Fibroblast of skin of left quadriceps (primary cell): ENCODE results near the gene IFNAR1.
"Not testable (repeated sequence)": the region's sequence is repeated elsewhere in the genome, so short reads cannot be mapped to it uniquely, and the experiment has no call there.

ENCODE experiments used
- DNase-seq, 2 experiments: peaks; one replicate each; pipeline ENCODE4 v3.0.0-alpha.2; 2013; ENCODE audit warnings: low read depth in 2 of 2

IFNAR1 gene

DNA sequence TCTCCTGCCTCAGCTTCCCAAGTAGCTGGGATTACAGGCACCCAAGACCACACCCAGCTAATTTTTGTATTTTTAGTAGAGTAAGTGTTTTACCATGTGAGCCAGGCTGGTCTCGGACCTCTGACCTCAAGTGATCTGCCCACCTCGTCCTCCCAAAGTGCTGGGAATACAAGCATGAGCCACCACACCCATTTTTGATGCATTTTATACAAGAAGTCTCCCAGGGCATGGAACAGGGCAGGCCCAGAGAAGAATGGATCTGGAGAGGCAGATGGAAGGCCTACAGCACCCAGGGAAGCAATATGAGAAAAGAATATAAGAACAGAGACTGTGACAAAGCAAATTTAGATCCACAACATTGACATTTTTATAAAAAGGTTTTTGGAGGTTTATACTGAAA is 18.8 kb upstream of the IFNAR1 start:
- DNase-seq: no peak

DNA sequence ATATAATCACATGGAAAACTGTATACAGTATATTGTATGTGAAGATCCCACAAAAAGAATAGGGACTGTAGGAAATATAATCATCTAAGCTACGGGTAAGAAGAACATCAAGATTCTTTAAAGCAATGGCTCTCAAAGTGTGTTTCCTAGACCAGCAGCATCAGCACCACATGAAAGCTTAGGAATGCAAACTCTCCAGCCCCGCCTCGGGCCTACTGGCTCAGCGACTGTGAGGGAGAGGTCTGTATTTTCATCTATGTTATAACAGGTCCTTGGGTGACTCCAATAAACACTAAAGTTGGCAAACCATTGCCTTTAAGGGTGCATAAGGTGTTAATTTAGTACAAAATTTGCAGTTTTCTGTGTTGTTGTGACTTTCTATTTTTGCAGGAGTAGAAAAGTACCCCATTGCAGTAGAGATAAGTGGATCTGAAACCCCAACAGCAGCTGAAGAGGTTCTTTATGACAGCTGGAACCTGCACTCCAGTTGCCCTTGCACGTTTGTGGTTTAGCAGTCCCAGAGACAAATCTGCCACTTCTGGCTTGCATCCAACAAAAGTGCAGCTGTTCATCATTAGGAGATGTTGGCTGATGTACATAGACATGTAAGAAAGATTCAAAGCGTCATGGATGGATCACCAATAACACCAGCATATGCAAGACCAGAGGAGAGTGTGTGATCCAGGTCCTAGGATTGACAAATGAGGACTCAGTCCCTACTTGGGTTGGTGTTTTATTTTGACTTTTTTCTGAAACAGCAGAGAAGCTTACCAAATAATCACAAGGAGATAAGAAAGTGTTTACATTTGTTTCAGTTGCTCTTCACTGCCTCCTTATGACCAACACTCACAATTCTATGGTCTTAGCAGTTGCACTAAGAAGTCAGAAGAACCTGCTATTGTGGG is 15.9 kb upstream of the IFNAR1 start:
- DNase-seq: peak; percentile 50 to 55

DNA sequence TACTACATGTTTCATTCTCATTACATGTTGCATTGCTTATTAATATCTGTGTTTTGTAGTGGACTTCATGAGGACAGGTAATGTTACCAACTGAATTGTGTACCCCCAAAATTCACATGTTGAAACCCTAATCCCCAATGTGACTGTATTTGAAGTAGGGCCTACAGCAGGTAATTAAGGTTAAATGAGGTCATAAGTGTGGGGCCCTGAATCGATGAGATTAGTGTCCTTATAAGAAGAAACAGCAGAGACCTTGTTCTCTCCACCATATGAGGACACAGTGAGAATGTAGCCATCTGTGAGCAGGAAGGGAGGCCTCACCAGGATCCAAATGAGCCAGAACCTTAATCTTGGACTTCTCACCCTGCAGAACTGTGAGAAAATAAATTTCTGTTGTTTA is 15.0 kb upstream of the IFNAR1 start:
- no peak for DNase-seq

DNA sequence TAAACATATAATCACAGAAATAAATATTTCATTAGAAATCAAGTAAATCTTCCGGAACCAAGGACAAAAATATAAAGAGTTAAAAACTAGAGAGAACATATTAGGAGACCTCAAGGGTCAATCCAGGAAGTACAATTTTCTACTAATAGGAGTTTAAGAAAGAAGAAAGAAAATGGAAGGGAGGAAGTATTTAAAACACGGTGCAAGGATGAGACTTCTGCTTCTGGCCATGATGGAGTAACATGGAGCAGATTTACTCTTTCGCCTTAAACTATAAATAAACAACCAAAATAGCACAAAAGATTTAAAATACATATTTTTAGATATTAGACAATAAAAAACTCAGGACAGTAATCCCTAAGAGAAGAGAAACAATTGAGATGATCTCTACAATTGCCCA is 12.6 kb upstream of the IFNAR1 start:
- no peak for DNase-seq

DNA sequence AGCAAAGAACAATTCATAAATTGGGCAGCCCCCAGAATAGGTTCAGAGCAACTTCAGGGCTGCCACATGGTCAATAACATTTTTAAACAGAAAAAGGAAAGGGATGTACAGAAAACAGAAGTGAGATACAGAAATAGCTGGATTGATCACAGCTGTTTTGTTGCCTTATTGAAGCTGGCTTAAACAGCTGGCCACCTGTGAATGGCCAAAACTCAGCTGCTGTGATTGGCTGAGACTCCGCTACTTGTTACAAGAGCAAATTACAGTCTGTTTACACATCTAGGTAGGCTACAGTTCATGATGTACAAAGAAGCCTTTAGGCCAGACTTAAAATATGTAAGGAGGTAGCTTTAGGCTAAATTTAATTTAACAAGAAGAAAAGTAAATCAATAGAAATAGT is 11.6 kb upstream of the IFNAR1 start:
- no peak for DNase-seq

DNA sequence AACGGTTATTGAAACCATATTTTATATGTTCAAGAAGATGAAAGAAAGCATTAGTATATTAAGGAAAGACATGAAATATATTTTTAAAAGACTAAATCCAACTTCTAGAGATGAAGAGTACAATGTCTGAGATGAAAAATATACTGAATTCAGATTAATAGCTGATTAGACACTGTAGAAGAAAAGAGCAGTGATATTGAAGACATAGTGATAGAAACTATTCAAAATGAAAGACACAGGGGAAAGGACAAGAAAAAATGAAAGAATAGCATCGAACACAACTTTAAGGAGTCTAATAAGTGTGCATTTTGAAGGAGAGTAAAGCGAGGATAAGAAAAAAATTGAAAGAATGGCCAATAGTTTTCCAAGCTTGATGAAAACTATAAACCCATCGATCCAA is 11.2 kb upstream of the IFNAR1 start:
- no peak for DNase-seq

DNA sequence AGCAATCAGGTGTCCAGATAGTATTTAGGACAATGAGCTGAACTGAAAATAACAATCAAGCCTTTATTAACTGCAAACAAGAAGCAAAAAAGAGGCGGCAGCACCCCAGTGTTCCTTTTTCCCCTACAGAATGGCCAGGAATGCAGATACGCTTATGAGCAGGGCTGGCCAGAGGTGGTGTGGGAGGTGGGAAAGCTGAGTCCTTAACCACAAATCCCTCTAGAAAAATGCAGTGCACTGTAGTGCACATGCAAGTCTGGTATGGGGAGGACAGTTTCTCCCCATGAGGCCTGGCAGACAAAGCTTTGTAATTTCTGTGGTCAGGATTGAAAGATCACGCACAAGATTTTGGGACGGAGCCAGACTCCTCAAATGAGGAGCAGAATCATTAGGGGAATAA is 10.7 kb upstream of the IFNAR1 start:
- DNase-seq: peak; percentile 57 to 60

DNA sequence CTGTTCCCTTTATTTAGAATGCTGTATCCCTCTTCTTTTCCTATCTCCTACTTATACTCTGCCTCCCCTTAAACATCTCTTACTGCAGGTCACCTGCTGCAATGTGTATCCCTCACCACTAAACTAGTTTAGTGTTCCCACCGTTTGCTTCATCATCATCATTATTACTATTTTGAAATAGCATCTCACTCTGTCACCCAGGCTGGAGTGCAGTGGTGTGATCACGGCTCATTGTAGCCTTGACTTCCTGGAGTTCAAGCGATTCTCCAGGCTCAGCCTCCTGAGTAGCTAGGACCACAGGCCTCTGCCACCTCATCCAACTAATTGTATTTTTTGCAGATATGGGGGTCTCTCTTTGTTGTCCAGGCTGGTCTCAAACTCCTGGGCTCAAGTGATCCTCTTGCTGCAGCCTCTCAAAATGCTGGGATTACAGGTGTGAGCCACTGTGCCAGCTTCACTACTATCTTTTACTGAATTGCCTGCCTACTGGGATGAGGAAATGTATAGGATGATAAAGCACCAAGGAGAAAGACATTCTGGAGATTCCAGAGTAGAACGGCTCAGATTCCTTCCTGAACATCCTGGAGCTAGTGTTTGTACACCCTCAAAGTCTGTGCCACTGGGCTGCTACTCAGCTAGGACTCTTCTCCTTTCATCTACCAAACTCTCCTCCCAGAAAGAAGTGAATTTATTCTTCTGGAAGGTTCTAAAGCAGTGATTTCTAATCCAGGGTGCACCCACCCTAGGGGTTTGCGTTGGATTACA is 8.6 kb upstream of the IFNAR1 start:
- no peak for DNase-seq

DNA sequence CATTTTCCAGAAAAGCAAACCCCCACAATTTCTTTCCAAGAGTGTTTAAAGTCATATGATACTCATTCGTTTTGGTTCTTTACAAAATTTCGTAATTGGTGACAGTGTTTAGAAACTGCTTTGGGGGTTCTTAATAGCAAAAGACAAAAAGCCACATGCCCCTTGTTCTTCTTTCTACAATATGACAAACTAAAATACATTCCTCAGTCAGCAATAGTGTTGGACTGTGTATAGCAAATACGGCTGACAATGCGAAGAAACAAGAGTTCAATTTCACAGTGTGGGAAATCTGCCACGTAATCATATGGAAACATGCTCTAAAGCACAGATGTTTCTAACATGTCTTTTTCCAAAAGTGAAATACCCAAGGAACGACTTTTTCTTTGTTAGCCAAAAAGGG is 7.6 kb upstream of the IFNAR1 start:
- no peak for DNase-seq

DNA sequence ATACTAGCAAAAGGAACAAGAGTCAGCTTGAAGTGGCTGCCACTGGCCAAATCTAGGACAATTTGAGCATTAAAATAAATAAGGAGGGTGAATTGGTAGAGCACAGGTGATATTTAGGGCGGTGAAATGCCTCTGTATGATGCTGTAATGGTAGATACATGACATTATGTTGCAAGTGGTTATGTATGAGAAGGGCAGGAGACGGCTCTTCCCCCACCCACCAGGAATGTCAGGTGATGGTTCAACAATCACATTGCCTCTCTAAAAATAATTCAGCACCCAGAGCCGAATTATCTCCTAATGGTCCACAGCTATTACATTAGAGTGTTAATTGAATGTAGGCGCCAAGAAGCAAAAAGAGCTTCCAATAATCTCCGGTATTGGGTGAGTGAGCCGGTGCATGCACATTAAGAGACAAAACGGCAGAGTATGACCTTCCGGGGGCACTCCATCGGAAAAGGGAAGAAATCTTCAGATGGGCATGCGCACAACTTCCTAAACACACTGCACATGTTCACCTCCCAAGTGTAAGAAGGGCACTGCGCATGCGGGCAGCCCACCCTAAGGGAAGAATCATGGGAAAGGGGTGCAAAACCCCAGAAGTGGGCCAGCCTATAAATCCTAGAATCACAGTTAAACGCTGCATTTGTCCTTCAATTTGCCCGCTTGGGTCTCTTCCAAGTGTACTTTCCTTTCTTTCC is 6.8 kb upstream of the IFNAR1 start:
- no peak for DNase-seq

DNA sequence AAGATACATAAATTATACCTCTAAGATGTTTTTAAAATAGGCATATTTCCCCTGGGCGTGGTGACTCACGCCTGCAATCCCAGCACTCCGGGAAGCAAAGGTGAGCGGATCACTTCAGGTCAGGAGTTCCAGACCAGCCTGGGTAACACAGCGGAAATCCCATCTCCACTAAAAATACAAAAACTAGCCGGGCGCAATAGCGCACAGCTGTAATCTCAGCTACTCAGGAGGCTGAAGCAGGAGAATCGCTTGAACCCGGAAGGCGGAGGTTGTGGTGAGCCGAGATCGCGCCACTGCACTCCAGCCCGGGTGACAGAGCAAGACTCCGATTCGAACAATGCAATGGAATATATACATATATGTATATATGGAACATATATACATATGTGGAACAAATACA is 3.8 kb upstream of the IFNAR1 start:
- DNase-seq: not testable (repeated sequence)

DNA sequence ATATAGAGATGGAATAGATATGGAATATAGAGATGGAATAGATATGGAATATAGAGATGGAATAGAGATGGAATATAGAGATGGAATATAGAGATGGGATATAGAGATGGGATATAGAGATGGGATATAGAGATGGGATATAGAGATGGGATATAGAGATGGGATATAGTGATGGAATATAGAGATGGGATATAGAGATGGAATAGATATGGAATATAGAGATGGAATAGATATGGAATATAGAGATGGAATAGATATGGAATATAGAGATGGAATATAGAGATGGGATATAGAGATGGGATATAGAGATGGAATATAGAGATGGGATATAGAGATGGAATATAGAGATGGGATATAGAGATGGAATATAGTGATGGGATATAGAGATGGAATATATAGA is 1.2 kb upstream of the IFNAR1 start:
- DNase-seq: not testable (repeated sequence)

DNA sequence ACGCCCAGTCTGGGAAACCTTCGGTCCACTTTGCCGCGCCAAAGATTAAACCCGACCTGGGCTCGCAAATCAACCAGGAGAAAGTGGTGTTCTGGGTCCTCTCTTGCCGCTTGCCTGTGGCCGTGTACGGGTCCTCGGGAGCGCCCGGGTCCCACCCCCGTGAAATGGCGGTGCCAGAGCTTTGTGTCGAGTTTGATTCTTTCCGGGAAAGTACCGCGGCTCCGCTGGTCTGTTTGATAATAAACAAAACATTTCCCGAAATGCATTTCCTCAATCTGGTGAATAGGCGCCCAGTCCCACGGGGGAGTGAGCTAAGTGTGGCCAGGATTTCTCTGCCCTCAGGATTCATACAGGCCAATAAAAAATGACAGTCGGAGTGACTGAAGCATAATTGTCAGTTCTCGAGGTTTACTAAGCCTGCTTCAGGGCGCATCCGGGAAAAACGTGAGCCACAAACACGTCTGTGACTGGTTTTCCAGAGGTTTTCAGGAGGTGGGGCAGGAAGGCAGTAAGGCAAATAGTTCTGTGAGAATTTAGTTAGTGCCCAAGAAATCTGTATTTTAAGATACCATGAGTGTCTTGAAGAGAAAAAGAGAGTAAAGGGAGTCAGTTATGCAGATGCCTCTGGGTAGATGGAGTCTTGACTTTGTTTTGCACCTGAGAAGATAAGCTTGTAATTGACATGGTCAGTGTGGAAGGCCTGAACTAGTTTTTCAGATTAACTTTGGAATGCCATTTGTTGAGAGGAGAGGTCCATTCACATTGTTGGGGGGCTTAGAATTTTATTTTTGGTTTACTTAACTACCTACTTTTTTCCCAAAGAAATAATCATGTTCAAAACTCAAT is 675 bp downstream of the IFNAR1 start:
- DNase-seq: peak; percentile 16 to 22

DNA sequence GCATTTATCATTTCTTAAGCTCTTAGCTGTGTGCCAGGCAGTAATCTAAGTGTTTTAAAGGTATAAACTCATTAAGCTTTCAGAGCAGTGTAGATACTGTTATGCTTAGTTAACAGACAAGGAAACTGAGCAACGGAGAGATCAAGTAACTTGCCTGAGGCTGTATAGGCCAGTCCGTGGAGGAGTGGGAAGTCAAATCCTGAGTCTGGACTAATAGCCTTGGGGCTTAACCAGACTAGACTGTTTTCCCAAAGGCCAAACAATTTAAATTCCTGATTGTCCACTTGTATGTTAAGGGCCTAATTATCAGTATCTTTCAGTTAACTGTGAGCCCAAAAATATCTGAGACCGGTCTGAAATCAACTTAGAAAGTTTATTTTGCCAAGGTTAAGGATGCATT is 2.6 kb downstream of the IFNAR1 start:
- no peak for DNase-seq

DNA sequence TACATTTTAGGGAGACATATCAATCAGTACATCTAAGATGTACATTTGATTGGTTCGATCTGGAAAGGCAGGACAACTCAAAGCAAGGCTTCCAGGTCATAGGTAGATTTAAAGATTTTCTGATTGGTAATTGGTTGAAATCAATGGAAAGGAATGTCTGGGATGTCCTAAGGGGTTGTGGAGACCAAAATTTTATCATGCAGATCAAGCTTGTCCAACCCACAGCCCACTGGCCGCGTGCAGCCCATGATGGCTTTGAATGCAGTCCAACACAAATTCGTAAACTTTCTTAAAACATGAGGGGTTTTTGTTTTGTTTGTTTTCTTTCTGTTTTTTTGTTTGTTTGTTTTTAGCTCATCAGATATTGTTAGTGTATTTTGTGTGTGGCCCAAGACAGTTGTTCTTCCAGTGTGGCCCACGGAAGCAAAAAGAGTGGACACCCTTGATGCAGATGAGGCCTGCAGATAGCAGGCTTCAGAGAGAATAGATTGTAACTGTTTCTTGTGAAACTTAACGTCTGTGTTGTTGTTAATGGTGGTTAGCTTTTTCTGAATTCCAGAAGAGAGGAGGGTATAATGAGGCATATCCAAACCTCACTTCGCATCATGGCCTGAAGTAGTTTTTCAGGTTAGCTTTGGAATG is 3.1 kb downstream of the IFNAR1 start:
- no peak for DNase-seq

DNA sequence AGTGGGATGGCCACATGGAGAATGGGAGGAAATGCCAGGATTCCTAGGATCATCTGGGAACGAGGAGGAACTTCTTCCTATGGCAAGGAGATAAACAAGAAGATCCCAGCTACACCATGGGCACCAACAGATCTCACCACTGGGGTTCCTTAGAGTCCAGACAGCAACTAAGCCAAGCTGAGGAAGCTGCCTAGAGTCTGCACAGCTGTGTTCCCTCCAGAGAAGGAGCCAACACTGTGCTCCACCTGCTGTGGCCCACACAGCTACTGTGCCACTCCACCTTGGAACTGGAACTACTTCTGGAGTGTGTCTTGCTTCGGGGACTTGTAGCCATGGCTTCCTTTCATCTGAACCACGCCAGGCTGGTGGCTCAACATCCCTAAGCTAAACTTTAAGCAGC is 6.0 kb downstream of the IFNAR1 start:
- no peak for DNase-seq

DNA sequence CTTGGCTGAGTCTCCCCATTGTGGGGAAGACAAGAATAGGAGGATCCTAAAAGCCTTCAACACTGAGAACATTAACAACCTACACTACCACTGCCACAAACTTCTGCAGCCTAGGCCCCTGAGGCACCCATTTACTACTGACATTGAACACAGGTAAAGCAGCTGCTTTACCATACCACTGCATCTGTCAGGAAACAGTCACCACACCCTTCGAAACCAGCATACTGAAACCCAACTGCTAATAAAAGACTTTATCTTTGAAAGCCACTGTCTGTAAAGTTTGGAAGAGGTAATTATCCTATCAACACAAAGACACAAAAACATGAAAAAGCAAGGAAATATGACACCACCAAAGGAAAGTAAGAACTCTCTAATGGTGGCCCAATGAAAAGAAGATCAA is 7.4 kb downstream of the IFNAR1 start:
- no peak for DNase-seq

DNA sequence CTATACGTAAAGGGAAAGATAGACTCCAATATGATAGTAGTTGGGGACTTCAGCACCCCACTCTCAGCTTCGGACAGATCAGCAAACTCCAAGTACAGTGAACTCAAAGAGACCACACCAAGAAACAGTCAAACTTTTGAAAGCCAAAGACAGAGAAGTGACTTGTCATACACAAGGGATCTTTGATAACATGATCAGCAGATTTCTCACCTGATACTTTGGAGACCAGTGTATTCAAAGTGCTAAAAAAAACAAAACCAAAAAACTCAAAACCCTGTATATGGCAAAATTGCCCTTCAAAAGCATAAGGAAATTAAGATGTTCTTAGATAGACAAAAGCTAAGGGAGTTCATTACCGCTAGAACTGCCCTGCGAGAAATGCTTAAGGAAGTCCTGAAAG is 9.4 kb downstream of the IFNAR1 start:
- DNase-seq: no peak

DNA sequence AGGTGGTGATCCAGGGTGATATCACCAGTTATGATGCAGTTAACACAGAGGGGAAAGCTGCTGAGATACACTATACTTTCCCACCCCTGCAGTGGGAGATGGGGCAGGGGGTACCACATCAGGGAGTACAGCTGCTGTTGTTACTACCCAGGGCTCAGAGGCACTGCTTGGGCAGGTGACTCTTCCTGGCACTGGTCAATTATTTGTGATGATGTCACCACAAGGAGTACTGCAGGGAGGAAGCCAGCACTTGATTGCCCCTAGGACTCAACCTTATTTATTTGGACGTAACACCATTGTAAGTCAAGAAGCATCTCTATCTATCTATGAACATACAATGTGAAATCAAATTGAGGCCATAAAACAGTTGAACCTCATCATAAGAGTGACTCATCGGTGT is 10.1 kb downstream of the IFNAR1 start:
- DNase-seq: no peak

DNA sequence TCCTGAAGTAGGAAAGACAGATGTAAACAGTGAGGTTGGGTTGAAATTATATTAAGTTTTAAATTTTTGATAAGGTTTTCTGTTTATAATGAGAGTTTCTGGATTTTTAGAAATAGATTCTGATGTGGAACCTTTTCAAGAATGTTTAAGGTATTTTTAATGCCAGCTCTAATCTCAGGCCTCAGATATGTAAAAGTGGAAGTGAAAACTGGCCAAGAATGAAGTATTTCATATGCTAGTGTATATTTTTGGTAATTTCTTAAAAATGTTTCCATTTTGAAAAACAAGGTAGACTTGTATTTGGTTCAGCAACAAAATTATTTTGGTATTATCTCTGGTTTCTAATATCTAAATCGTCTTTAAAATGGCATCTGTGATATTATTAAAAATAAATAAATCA is 14.4 kb downstream of the IFNAR1 start:
- no peak for DNase-seq

DNA sequence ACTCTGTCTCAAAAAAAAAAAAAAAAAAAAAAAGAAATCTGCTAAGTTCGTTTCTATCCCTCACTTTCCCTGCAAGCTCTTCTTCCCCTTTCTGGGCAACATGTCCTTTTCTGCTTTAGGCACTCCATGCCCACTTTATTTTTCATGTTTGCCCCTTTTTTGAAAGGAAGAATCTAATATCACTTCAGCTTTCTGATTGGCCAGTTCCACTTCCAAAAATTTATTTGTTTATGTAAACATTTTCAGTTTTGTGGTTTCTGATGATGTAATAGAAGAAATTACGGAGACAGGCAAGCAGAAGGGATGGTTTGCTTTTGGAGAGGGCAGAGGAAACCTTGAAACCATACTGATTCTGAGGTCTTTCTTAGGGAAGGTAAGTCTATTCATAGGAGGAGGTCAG is 15.1 kb downstream of the IFNAR1 start:
- DNase-seq: no peak
